Articular chondrocyte of knee joint (primary cell): ENCODE results near the gene ZNF558. TPM values are rescaled to one million over a fixed set of nuclear protein-coding genes. Genes with fewer than 3 reads are reported as not detected.

ENCODE experiments used
- small RNA-seq: library from RNA; depleted of rRNA; stranded (forward); fragments of <200 nt; gene quantifications from one replicate; pipeline ENCODE3, GENCODE V24; 2012
- total RNA-seq: library from RNA; depleted of rRNA; stranded (reverse); fragments of >200 nt; gene quantifications from 2 replicates; pipeline ENCODE4 v1.2.3, GENCODE V29; 2012

ZNF558 gene
- total RNA-seq = 23.1 and 28.3 TPM in 2 replicates

DNA sequence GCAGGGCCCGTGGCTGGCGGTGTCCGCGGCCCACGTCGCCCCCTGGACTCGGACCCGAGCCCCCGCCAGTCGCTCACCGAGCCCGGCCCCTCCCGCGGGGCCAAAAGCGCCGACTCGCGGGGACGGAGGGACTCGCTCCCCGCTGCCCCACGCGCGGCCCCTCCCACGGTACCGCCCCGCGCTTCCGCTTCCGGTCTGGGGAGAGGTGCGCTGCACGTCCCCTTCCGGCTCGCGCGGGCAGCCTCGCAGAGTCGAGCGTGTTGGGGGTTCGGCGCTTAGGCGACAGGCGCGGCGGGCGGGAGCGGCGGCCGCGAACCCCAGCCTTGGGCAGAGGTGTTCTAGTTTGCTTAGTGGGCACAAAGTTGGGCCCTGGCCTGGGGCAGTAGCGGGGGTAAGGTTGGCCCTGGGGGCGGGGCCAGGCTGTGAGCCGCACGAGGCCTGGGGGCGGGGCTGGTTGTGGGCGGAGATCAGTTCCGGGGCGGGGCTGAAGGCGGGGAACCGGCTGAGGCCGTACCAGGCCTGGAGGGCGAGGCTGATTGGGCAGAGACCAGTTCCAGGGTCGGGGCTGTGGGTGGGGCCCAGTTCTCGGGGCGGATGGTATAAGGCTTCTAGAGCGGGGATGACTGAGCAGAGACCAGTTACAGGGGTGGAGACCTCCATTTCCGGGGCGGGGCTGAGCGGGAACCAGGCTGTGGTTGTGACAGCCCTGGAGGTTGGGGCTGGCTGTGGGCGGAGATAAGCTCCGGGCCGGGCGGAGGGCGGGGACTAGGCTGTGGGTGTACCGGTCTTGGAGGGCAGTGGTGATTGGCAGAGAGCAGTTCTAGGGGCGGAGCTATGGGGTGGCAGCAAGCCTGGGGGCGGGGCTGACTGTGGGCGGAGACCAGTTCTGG is at the start of gene ZNF558, which contains the start of gene MBD3L1:
Gene ZNF558 (minus strand): TSS at position 173 of the 890 bp plus-strand sequence. CDS start 9,645 bp downstream, outside the sequence.
Gene MBD3L1 (plus strand): TSS at position 246 of the 890 bp plus-strand sequence. CDS start 10,302 bp downstream, outside the sequence.

Small RNA genes within 50 kb of the gene (small RNA-seq; reads per million reads assigned to genes)
- gene AC012616.1 = not detected

Other genes starting within 250 kb of the ZNF558 start
- 21.4 and 27.2 TPM in 2 replicates for gene ADAMTS10, start 221.6 kb downstream of the ZNF558 start, total RNA-seq
- not detected in 2 replicates for gene NFILZ, start 201.7 kb downstream of the ZNF558 start, total RNA-seq
- not detected in 2 replicates for gene ACTL9, start 133.5 kb downstream of the ZNF558 start, total RNA-seq
- not detected in 2 replicates for gene OR2Z1, start 110.7 kb downstream of the ZNF558 start, total RNA-seq
- not detected in 2 replicates for gene MBD3L1, start 73 bp upstream of the ZNF558 start, total RNA-seq
- not detected in 2 replicates for gene MUC16, start 178.1 kb upstream of the ZNF558 start, total RNA-seq